ENCODE measurements around the gene CCNL1. TPM values are rescaled to one million over a fixed set of nuclear protein-coding genes. Genes with fewer than 3 reads are reported as not detected.

The CCNL1 gene
- total RNA-seq: 142 and 223 TPM in 2 replicates
- 87.6 and 101 TPM in 2 replicates for polyA plus RNA-seq

- DNase-seq (ENCODE audit: low read depth in 1 of 2, low spot score in 1 of 2): peak; percentile 97 to 99
- H3K27ac ChIP-seq: peak within 1 kb of the TSS; percentile 100
- H3K4me3 ChIP-seq: peak within 1 kb of the TSS; percentile 93
- H3K4me1 ChIP-seq (ENCODE audit: low read depth): peaks cover 43% of the 10 kb centered on the region
- H3K9me3 ChIP-seq (ENCODE audit: low read depth): no peaks in the 10 kb centered on the region
- peaks cover 35% of the 10 kb centered on the region for H3K36me3 ChIP-seq
- TF ChIP-seq CTCF (IDR thresholded peaks at IDR 0.05; ENCODE audit: low read depth, low read length): no peak
- H3K27me3 ChIP-seq: no peaks in the 10 kb centered on the region
Observed at GRCh38 chr3:157159762-157160657, at the start of gene CCNL1. CCNL1 (minus strand) TSS chr3:157160147; CDS start chr3:157160094, 53 bp downstream.

- H3K27me3 ChIP-seq: no peaks in the 10 kb centered on the region
- no peak overlapping the region for H3K27ac ChIP-seq
- no peaks in the 10 kb centered on the region for H3K36me3 ChIP-seq
- H3K4me1 ChIP-seq (ENCODE audit: low read depth): no peaks in the 10 kb centered on the region
- TF ChIP-seq CTCF (IDR thresholded peaks at IDR 0.05; ENCODE audit: low read depth, low read length): no peak
- H3K9me3 ChIP-seq (ENCODE audit: low read depth): no peaks in the 10 kb centered on the region
- no peak overlapping the region for H3K4me3 ChIP-seq
- no peak for DNase-seq (ENCODE audit: low read depth in 1 of 2, low spot score in 1 of 2)
Observed at GRCh38 chr3:157204880-157205279, 44.9 kb upstream of the CCNL1 start.

- Histone ChIP-seq H3K4me1 (ENCODE audit: low read depth) (no peaks in the 10 kb centered on the region), H3K9me3 (ENCODE audit: low read depth) (no peaks in the 10 kb centered on the region), H3K27ac (no peak overlapping the region), H3K36me3 (no peaks in the 10 kb centered on the region), H3K27me3 (no peaks in the 10 kb centered on the region), H3K4me3 (no peak overlapping the region)
- DNase-seq (ENCODE audit: low read depth in 1 of 2, low spot score in 1 of 2): peak; percentile 19 to 76
- peak; percentile 52 for TF ChIP-seq CTCF (IDR thresholded peaks at IDR 0.05; ENCODE audit: low read depth, low read length)
Observed at GRCh38 chr3:157204431-157204830, 44.5 kb upstream of the CCNL1 start.

GRCh38 chr3:157201648-157202278 is 41.8 kb upstream of the CCNL1 start:
- TF ChIP-seq CTCF (IDR thresholded peaks at IDR 0.05; ENCODE audit: low read depth, low read length): peak; percentile 52
- Histone ChIP-seq H3K4me1 (ENCODE audit: low read depth) (no peaks in the 10 kb centered on the region), H3K27ac (no peak overlapping the region), H3K36me3 (no peaks in the 10 kb centered on the region), H3K27me3 (no peaks in the 10 kb centered on the region), H3K9me3 (ENCODE audit: low read depth) (no peaks in the 10 kb centered on the region), H3K4me3 (no peak overlapping the region)
- peak; percentile 44 to 74 for DNase-seq (ENCODE audit: low read depth in 1 of 2, low spot score in 1 of 2)

- Histone ChIP-seq H3K27me3 (no peaks in the 10 kb centered on the region), H3K36me3 (no peaks in the 10 kb centered on the region), H3K27ac (no peak overlapping the region), H3K4me3 (no peak overlapping the region), H3K4me1 (ENCODE audit: low read depth) (no peaks in the 10 kb centered on the region), H3K9me3 (ENCODE audit: low read depth) (no peaks in the 10 kb centered on the region)
- DNase-seq (ENCODE audit: low read depth in 1 of 2, low spot score in 1 of 2): peak in 1 of 2 donors; percentile 49
- TF ChIP-seq CTCF (IDR thresholded peaks at IDR 0.05; ENCODE audit: low read depth, low read length): no peak
Observed at GRCh38 chr3:157199841-157200240, 39.9 kb upstream of the CCNL1 start.
